DOHH2 (cell line): Measurements from ENCODE around the gene ITPA.

ENCODE experiments used
- H3F3A ChIP-seq: fragments of 200-600 bp; sonication (generic), shearing (Covaris generic); 2 replicates; pipeline ENCODE4 v1.6.0; 2016; ENCODE audit warnings: antibody characterized with exemption, mild to moderate bottlenecking; ENCODE audit not compliant: control insufficient read depth, insufficient read depth
- H3K27ac ChIP-seq: fragments of 200-600 bp; sonication (generic); 2 replicates; pipeline ENCODE4 v1.5.1; 2014; ENCODE audit warnings: low read depth, mild to moderate bottlenecking, low read length, moderate library complexity
- H3K27me3 ChIP-seq: fragments of 200-600 bp; sonication (generic); 2 replicates; pipeline ENCODE4 v1.6.1; 2014; ENCODE audit warnings: mild to moderate bottlenecking, low read length, mixed read lengths; ENCODE audit not compliant: control insufficient read depth
- H3K36me3 ChIP-seq: fragments of 200-600 bp; sonication (generic); 2 replicates; pipeline ENCODE4 v1.6.1; 2014; ENCODE audit warnings: mild to moderate bottlenecking, low read length, moderate library complexity, mixed read lengths; ENCODE audit not compliant: control insufficient read depth
- H3K4me1 ChIP-seq: fragments of 200-600 bp; sonication (generic); 2 replicates; pipeline ENCODE4 v1.6.1; 2014; ENCODE audit warnings: mild to moderate bottlenecking, low read length, mixed read lengths; ENCODE audit not compliant: control insufficient read depth
- H3K4me2 ChIP-seq: fragments of 200-600 bp; sonication (generic); 2 replicates; pipeline ENCODE4 v1.6.0; 2014; ENCODE audit warnings: mild to moderate bottlenecking, low read length, moderate library complexity
- H3K4me3 ChIP-seq: fragments of 200-600 bp; sonication (generic); 2 replicates; pipeline ENCODE4 v1.5.1; 2014; ENCODE audit warnings: mild to moderate bottlenecking, low read length, mixed read lengths
- H3K79me2 ChIP-seq: fragments of 200-600 bp; sonication (generic); 2 replicates; pipeline ENCODE4 v1.6.1; 2014; ENCODE audit warnings: mild to moderate bottlenecking, low read length, mixed read lengths; ENCODE audit not compliant: control insufficient read depth
- H3K9me2 ChIP-seq: fragments of 200-600 bp; sonication (generic); replicated peaks from 2 replicates; pipeline ENCODE4 v1.6.1; 2014; ENCODE audit warnings: mild to moderate bottlenecking, low read length, mixed read lengths; ENCODE audit not compliant: control insufficient read depth
- H3K9me3 ChIP-seq: fragments of 200-600 bp; sonication (generic); 2 replicates; pipeline ENCODE4 v1.6.1; 2014; ENCODE audit warnings: antibody characterized with exemption, low read length, mixed read lengths; ENCODE audit not compliant: control insufficient read depth, insufficient read depth
- H4K20me1 ChIP-seq: fragments of 200-600 bp; sonication (generic); 2 replicates; pipeline ENCODE4 v1.6.0; 2014; ENCODE audit warnings: low read depth, mild to moderate bottlenecking, antibody characterized with exemption, low read length, moderate library complexity; ENCODE audit not compliant: control insufficient read depth, insufficient read depth
- EZH2phosphoT487 ChIP-seq: fragments of 200-600 bp; sonication (generic); IDR thresholded peaks from 2 replicates; pipeline ENCODE4 v1.6.1; 2017; ENCODE audit warnings: borderline replicate concordance, mild to moderate bottlenecking, antibody characterized with exemption, low read length, moderate library complexity, mixed read lengths
- TF ChIP-seq, protein P1 (sequence below): fragments of 200-600 bp; sonication (generic); IDR thresholded peaks from one replicate; pipeline ENCODE4 v1.5.1; 2014; ENCODE audit warnings: antibody characterized with exemption, mild to moderate bottlenecking, low read depth, low read length; ENCODE audit not compliant: poor library complexity, severe bottlenecking

The ITPA gene

GRCh38 chr20:3172933-3173609 is 36.2 kb upstream of the ITPA start, which contains the start of gene LZTS3:
Gene LZTS3, minus strand, starts transcription at chr20:3173549. Its CDS starts 6,386 bp downstream, at chr20:3167163.
- Histone ChIP-seq H3K4me2 (peak within 1 kb of the TSS; percentile 99), H4K20me1 (no peaks in the 10 kb centered on the region), H3K4me1 (peaks cover 14% of the 10 kb centered on the region), H3K9me3 (no peaks in the 10 kb centered on the region), H3K27ac (no peak within 1 kb of the TSS), H3K4me3 (peak within 1 kb of the TSS; percentile 86), H3K27me3 (peaks cover 55% of the 10 kb centered on the region), H3K36me3 (no peaks in the 10 kb centered on the region), H3F3A (peaks cover 6% of the 10 kb centered on the region; the same call in 1 of the 2 replicates), H3K9me2 (no peaks in the 10 kb centered on the region), H3K79me2 (no peaks in the 10 kb centered on the region)
- TF ChIP-seq, protein P1, sequence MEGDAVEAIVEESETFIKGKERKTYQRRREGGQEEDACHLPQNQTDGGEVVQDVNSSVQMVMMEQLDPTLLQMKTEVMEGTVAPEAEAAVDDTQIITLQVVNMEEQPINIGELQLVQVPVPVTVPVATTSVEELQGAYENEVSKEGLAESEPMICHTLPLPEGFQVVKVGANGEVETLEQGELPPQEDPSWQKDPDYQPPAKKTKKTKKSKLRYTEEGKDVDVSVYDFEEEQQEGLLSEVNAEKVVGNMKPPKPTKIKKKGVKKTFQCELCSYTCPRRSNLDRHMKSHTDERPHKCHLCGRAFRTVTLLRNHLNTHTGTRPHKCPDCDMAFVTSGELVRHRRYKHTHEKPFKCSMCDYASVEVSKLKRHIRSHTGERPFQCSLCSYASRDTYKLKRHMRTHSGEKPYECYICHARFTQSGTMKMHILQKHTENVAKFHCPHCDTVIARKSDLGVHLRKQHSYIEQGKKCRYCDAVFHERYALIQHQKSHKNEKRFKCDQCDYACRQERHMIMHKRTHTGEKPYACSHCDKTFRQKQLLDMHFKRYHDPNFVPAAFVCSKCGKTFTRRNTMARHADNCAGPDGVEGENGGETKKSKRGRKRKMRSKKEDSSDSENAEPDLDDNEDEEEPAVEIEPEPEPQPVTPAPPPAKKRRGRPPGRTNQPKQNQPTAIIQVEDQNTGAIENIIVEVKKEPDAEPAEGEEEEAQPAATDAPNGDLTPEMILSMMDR, result peak; percentile 34
- no peak for TF ChIP-seq EZH2phosphoT487

DNA sequence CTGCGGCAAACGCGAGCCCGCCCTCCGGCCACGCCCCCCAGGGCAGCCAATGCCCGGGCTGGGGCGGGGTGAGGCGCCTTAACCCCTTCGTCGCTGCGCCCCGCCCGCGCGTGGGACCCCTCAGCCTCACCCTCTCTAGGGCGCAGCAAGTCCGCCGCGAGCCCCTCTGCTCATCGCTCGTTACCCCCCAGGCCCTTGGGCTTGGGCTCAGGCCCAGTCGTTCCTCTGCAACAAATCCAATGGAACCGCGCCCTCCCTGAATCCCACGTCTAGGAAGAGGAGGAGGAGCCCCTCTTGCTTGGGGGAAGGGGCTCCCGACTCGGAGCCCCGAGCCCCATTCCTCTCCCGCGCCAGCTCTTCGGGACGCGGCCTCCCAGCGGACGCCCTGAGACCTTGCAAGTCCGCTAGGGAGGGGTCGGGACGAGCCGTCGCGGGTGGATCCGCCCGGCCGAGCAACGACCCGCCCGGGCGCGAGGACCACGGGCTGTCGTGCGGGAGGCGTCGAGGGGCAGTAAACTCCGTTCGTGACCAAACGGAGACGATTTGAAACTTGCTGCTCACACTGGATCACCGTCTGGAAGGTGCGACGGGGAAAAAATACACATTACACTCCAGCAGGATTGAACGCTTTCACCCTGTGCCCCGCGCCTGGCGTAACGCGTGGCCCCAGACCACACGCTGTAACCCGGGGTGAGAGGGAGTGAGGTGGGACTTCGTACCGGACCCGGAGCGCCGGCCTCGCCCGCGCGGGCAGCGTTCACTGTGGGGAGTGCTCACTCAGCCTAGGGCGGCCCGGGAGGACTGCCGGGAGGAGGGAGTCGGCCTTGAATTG is 35.5 kb upstream of the ITPA start:
- H3K36me3 ChIP-seq, result no peaks in the 10 kb centered on the region
- H3K27ac ChIP-seq, result no peak overlapping the region
- H3K79me2 ChIP-seq, result no peaks in the 10 kb centered on the region
- peaks cover 14% of the 10 kb centered on the region for H3K4me1 ChIP-seq
- H3K9me3 ChIP-seq, result no peaks in the 10 kb centered on the region
- H3K27me3 ChIP-seq, result peaks cover 48% of the 10 kb centered on the region
- no peaks in the 10 kb centered on the region for H3K9me2 ChIP-seq
- H3K4me3 ChIP-seq, result peak overlapping the region; percentile 86
- TF ChIP-seq, protein P1, result no peak
- 0 out of 2 replicates have a peak, but pooled peaks have one; percentile 72 for TF ChIP-seq EZH2phosphoT487
- H3F3A ChIP-seq, result peaks cover 6% of the 10 kb centered on the region; the same call in 1 of the 2 replicates
- H4K20me1 ChIP-seq, result no peaks in the 10 kb centered on the region
- H3K4me2 ChIP-seq, result peak overlapping the region; percentile 99

DNA sequence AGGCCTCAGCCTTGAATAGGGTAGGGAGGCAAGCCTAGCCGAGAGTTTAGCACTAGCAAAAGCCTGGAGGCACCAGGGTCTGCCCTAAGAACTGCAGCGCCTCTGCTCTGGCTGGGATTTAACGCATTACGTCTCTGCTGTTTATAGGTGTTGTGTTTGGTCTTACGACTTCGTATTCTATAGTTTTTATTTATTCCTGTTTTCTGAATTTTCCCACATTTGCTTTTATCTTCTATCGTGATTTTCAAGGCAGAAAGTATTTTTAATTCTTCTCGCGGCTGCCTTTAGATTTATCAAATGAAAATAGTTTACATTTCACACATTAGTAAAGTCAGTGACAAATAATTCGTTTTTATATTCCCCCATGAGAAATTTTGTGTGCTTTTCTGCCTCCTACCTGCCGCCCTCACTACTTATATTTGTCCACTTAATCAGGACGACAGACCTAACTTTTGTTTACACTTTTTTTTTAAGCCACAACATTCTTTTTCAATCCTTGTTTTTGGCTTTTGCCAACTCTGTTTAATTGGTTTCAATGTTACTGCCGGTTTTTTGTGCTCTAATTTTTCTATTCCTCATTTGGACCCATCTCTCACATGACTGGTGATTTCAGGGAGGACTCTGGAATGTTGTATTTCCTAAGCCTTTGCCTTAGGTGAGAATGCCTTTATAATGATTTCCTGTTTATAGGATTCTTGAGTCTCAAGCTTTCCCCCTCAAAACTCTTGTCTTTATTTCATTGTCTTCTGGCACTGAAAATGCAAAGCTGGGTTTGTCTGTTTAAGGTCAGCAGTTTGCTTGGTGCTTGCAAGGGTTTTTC is 34.6 kb upstream of the ITPA start:
- Histone ChIP-seq H3K9me2 (no peaks in the 10 kb centered on the region), H3K36me3 (no peaks in the 10 kb centered on the region), H3F3A (peaks cover 6% of the 10 kb centered on the region; the same call in 1 of the 2 replicates), H3K4me1 (peaks cover 14% of the 10 kb centered on the region), H3K4me3 (peak overlapping the region; percentile 86), H3K79me2 (no peaks in the 10 kb centered on the region), H3K4me2 (peak overlapping the region; percentile 99), H3K9me3 (no peaks in the 10 kb centered on the region), H3K27me3 (peaks cover 43% of the 10 kb centered on the region), H3K27ac (no peak overlapping the region), H4K20me1 (no peaks in the 10 kb centered on the region)
- no peak; the same call in 1 of the 2 replicates for TF ChIP-seq EZH2phosphoT487
- TF ChIP-seq, protein P1, result no peak
